DND-41 (cell line): ENCODE measurements around the gene ELL.

ENCODE experiments used
- ATAC-seq: fragments of 200-7000 bp; cut with Tn5 transposase; 3 replicates; pipeline ENCODE4 v1.9.1; 2021; ENCODE audit warnings: low read depth; ENCODE audit not compliant: insufficient read depth
- DNase-seq: peaks from one replicate; pipeline ENCODE4 v3.0.0-alpha.2; 2020
- H2AFZ ChIP-seq: 2 replicates; pipeline ENCODE4 v1.6.0; 2012; ENCODE audit warnings: low read depth, low read length
- H3K27ac ChIP-seq: 2 replicates; pipeline ENCODE4 v1.5.1; 2012; ENCODE audit warnings: low read length, inconsistent platforms
- H3K27me3 ChIP-seq: fragments of 200-600 bp; sonication (generic); 2 replicates; pipeline ENCODE4 v1.6.0; 2012; ENCODE audit warnings: low read length, mild to moderate bottlenecking, inconsistent platforms; ENCODE audit not compliant: insufficient read depth, poor library complexity
- H3K36me3 ChIP-seq: 2 replicates; pipeline ENCODE4 v1.5.1; 2012; ENCODE audit warnings: low read length, inconsistent platforms; ENCODE audit not compliant: insufficient read depth
- H3K4me1 ChIP-seq: 2 replicates; pipeline ENCODE4 v1.5.1; 2012; ENCODE audit warnings: mild to moderate bottlenecking, low read length; ENCODE audit not compliant: insufficient read depth
- H3K4me2 ChIP-seq: 2 replicates; pipeline ENCODE4 v1.6.0; 2012; ENCODE audit warnings: mild to moderate bottlenecking, moderate library complexity, low read length, inconsistent platforms; ENCODE audit not compliant: insufficient read depth
- H3K4me3 ChIP-seq, 2 experiments: fragments of 200-600 bp in 1 of 2; shearing (Covaris generic) in 1 of 2; 2 replicates each; pipeline ENCODE4 v1.5.1; 2012 to 2016; ENCODE audit warnings: inconsistent platforms in 2 of 2, low read length in 2 of 2, mild to moderate bottlenecking in 2 of 2, low read depth in 1 of 2, moderate library complexity in 1 of 2
- H3K79me2 ChIP-seq: 2 replicates; pipeline ENCODE4 v1.6.0; 2012; ENCODE audit warnings: low read length, inconsistent platforms; ENCODE audit not compliant: insufficient read depth
- H3K9ac ChIP-seq: 2 replicates; pipeline ENCODE4 v1.6.0; 2012; ENCODE audit warnings: low read depth, mild to moderate bottlenecking, inconsistent platforms, low read length, moderate library complexity
- H3K9me3 ChIP-seq: 2 replicates; pipeline ENCODE4 v1.5.1; 2012; ENCODE audit warnings: low read length, moderate library complexity, mild to moderate bottlenecking, inconsistent platforms; ENCODE audit not compliant: insufficient read depth, severe bottlenecking
- H4K20me1 ChIP-seq: 2 replicates; pipeline ENCODE4 v1.6.0; 2012; ENCODE audit warnings: low read length; ENCODE audit not compliant: insufficient read depth
- CTCF ChIP-seq: IDR thresholded peaks from 2 replicates; pipeline ENCODE4 v1.5.1; 2012; ENCODE audit warnings: borderline replicate concordance, low read length, moderate library complexity, mild to moderate bottlenecking; ENCODE audit not compliant: poor library complexity, severe bottlenecking; ENCODE audit errors: extremely low read depth
- EZH2 ChIP-seq: IDR thresholded peaks from 3 replicates; pipeline ENCODE4 v1.6.1; 2012; ENCODE audit warnings: borderline replicate concordance, low read depth, mild to moderate bottlenecking, moderate library complexity, low read length, inconsistent platforms; ENCODE audit not compliant: severe bottlenecking

ELL gene

DNA sequence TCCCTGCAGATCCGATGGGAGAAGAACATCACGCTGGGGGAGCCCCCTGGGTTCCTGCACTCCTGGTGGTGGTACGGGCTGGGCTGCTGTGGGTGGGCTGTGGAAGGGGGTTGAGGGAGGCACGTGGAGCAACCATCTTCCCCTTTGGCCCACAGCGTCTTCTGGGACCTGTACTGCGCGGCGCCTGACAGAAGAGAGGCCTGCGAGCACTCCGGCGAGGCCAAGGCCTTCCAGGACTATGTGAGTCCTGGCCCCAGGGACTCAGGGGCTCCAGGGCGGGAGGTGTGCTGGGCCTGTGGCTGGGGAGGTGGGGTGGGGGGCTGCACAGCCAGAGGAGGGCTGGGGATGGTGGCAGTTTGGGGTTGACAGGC is 94.1 kb downstream of the ELL start:
- Histone ChIP-seq H3K79me2 (peaks cover 48% of the 10 kb centered on the region), H3K27ac (no peak overlapping the region), H3K4me2 (no peak overlapping the region), H4K20me1 (peaks cover 82% of the 10 kb centered on the region), H3K36me3 (peaks cover 24% of the 10 kb centered on the region), H3K4me3 (no peak overlapping the region), H3K4me1 (peaks cover 29% of the 10 kb centered on the region), H3K9me3 (no peaks in the 10 kb centered on the region), H3K27me3 (no peaks in the 10 kb centered on the region), H2AFZ (no peak overlapping the region), H3K9ac (no peak overlapping the region)
- TF ChIP-seq EZH2 (no peak), CTCF (no peak)
- no peak for DNase-seq
- no peak for ATAC-seq

DNA sequence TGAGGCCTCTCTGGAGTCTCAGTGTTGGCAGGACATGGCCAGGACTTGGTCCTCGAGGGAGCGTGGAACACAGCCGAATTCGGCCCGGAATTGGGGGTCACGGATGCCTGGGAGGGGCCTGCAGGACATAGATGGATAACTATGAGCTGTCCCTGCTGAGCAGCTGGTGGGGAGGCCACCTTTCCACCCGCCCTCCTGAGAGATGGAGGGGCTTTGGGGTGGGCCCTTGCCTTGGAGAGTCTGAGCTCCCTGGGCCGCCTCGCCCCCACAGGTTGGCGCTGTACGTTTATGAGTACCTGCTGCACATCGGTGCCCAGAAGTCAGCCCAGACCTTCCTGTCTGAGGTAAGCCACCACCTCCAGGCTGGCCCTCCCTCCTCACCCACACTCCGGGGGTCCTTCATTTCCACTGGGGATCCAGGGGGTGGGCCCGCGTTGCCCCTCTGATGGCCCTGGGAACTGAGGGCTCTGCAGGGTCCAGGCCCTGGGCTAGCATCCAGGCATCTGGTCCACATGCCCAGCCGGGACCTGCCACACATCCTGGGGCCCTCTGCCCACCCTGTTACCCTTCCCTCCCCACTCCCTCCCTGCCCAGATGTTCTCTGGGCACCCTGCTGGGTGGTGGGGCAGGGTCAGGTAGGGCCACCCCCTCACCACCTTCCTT is 94.7 kb downstream of the ELL start:
- no peak overlapping the region for H2AFZ ChIP-seq
- peaks cover 84% of the 10 kb centered on the region for H4K20me1 ChIP-seq
- no peaks in the 10 kb centered on the region for H3K27me3 ChIP-seq
- TF ChIP-seq EZH2 (no peak), CTCF (no peak)
- peaks cover 53% of the 10 kb centered on the region for H3K79me2 ChIP-seq
- no peak for DNase-seq
- ATAC-seq, result no peak
- H3K4me2 ChIP-seq, result no peak overlapping the region
- no peaks in the 10 kb centered on the region for H3K9me3 ChIP-seq
- no peak overlapping the region for H3K4me3 ChIP-seq
- H3K9ac ChIP-seq, result no peak overlapping the region
- H3K36me3 ChIP-seq, result peaks cover 21% of the 10 kb centered on the region
- H3K27ac ChIP-seq, result no peak overlapping the region
- peaks cover 34% of the 10 kb centered on the region for H3K4me1 ChIP-seq

DNA sequence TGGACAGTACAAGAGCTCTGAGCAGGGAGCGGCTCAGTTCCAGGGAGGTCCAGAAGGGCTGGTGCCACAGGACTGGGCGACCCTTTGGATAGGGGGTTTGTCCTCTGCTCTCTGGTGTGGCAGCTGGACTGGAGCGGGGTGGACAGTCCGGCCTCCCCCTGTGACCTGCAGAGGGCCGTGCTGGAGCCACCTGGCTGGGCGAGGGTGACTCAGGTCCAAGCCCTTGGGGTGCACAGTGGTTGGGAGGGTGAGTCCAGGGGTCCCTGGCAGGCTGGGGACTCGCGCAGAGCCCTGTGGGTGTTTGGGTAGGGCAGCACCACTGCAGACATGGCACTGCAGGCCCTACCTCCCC is 95.5 kb downstream of the ELL start:
- H3K4me1 ChIP-seq, result peaks cover 39% of the 10 kb centered on the region
- H3K9ac ChIP-seq, result no peak overlapping the region
- DNase-seq (no peak), ATAC-seq (no peak)
- no peaks in the 10 kb centered on the region for H3K27me3 ChIP-seq
- no peak overlapping the region for H2AFZ ChIP-seq
- no peak for TF ChIP-seq CTCF
- TF ChIP-seq EZH2, result no peak
- no peak overlapping the region for H3K4me3 ChIP-seq
- H3K9me3 ChIP-seq, result no peaks in the 10 kb centered on the region
- no peak overlapping the region for H3K27ac ChIP-seq
- peaks cover 15% of the 10 kb centered on the region for H3K36me3 ChIP-seq
- H4K20me1 ChIP-seq, result peaks cover 86% of the 10 kb centered on the region
- H3K4me2 ChIP-seq, result no peak overlapping the region
- H3K79me2 ChIP-seq, result peaks cover 61% of the 10 kb centered on the region
